IPS-18c (cell line): ENCODE measurements around the gene RP9.

Experiments
- H3K4me3 ChIP-seq: 2 replicates; pipeline ENCODE4 v1.7.0; 2013; ENCODE audit warnings: low read depth, mild to moderate bottlenecking, low read length, moderate library complexity; ENCODE audit not compliant: insufficient read depth
- H3K9me3 ChIP-seq: one replicate; pipeline ENCODE4 v1.6.1; 2013; ENCODE audit warnings: mild to moderate bottlenecking, low read length, moderate library complexity; ENCODE audit not compliant: control insufficient read depth, insufficient read depth

Gene RP9

DNA sequence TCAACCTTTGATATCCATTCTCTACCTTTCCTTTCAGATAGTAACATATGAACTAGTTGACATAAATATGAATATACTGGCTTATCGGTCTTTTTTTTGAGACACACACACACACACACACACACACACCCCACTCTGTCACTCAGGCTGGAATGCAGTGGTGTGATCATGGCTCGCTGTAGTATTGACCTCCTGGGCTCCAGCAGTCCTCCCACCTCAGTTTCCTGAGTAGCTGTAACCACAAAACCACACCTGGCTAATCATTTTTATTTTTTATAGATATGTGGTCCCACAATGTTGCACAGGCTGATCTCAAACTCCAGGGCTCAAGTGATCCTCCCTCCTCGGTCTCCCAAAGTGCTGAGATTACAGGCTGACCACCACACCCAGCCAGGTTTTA, 32.5 kb downstream of the RP9 start:
- no peak overlapping the region for H3K4me3 ChIP-seq

DNA sequence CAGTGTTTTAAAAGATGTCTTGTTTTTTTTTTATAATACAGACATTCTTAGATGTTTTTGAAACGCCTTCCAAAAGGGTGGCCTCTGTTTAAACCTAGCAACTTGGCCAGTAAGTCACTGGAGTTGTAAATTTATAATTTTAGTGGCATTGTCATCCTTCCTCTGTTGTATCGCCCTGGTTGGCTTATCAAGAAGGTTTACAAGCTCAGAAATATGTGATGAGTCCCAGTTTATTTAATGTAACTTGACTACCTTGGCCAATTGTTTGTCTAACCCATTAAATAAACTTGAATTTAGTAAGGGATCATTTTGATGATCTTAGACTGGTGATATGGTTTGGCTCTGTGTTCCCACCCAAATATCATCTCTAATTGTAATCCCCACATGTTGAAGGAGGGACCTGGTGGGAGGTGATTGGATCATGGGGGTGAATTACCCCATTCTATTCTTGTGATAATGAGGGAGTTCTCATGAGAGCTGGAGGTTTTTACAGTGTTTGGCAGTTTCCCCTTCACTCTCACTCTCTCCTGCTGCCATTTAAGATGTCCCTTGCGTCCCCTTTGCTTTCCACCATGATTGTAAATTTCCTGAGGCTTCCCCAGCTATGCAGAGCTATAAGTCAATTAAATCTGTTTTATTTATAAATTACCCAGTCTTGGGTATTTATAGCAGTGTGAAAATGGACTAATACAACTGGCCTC, 33.2 kb downstream of the RP9 start:
- no peak overlapping the region for H3K4me3 ChIP-seq
- H3K9me3 ChIP-seq: no peaks in the 10 kb centered on the region

More for the DNA sequence above, 32.5 kb downstream of the RP9 start:
- H3K9me3 ChIP-seq: no peaks in the 10 kb centered on the region

DNA sequence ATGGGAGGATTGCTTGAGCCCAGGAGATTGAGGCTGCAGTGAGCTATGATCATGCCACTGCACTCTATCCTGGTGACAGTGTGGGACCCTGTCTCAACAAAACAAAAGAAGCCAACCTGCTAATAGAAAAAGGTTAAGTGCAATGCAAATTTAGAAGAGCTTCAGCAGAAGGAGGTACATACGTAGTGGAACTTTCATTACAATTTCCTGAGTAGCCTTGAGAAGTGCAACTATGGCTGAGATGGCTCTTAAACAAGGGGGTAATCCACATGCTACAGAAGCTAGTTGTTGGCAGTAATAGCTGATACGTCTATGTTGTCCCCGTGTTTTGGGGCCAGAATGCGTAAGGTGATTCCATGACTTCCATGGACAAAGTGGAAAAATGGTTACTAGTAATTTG, 36.0 kb downstream of the RP9 start:
- Histone ChIP-seq H3K9me3 (no peaks in the 10 kb centered on the region), H3K4me3 (no peak overlapping the region)

DNA sequence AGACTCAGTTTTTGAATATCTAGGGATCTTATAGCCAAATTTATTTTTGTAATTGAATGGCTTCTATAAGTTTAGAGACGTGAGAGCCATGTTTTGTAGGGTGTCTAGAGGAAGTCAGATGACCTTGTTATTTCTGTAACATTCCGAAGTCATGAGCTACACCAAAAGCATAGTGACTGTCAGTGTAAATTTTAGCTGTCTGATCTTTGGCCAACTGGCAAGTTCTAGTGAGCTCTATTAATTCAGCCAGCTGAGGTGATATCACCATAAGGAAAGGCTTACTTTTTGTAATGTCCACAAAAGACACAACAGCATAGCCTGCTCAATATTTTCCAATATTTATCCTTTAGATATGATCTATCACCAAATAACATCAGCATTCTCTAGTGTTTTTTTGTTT, 36.7 kb downstream of the RP9 start:
- Histone ChIP-seq H3K4me3 (no peak overlapping the region), H3K9me3 (no peaks in the 10 kb centered on the region)

DNA sequence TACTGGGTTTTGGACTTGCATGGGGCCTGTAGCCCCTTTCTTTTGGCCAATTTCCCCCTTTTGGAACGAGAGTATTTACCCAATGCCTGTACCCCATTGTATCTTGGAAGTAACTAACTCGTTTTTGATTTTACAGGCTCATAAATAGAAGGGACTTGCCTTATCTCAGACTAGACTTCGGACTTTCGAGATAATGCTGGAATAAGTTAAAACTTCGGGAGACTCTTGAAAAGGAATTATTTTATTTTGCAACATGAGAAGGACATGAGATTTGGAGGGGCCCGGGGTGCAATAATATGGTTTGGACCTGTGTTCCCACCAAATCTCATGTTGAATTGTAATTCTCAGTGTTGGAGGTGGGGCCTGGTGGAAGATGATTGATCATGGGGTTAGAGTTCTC, 38.4 kb downstream of the RP9 start:
- Histone ChIP-seq H3K9me3 (no peaks in the 10 kb centered on the region), H3K4me3 (no peak overlapping the region)

DNA sequence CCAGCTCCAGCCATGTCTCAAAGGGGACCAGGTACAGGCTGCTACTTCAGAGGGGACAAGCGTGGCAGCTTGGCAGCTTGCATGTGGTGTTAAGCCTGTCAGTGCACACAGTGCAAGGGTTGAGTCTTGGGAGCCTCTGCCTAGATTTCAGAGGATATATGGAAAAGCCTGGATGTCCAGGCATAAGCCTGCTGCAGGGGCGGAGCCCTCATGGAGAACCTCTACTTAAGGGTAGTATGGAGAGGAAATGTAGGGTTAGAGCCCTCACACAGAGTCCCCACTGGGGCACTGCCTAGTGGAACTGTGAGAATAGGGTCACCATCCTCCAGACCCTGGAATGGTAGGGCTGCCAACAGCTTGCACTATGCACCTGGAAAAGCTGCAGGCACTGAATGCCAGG, 38.9 kb downstream of the RP9 start:
- Histone ChIP-seq H3K9me3 (no peaks in the 10 kb centered on the region), H3K4me3 (no peak overlapping the region; the same call in 1 of the 2 replicates)

DNA sequence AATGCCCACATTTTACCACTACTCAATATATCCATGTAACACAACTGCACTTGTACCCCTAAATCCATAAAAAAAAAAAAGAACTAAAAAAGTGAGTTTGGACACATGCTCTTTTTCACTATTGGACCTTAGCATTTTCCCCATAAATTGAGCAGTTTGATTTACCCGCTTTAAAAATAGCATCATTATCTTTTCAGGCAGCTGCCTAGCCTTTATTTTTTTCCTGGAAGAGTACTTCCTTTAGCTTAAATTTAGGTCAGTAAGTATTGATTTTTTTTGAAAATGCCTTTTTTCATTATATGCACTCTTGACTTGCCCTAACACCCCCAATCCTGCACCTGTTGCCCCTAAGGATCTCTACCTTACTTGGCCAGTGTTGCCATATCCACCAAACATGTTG, 41.3 kb downstream of the RP9 start:
- no peaks in the 10 kb centered on the region for H3K9me3 ChIP-seq
- H3K4me3 ChIP-seq: no peak overlapping the region

DNA sequence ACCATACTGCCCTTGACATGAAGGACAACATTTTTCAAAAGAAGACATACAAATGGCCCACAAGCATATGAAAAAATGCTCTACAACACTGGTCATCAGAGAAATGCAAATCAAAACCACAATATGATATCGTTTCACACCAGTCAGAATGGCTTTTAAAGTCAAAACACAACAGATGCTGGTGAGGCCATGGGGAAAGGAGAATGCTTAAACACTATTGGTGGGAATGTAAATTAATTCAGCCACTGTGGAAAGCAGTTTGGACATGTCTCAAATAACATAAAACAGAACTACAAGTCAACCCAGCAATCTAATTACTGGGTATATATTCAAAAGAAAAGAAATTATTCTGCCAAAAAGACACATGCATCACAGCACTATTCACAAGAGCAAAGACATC, 42.4 kb downstream of the RP9 start:
- no peaks in the 10 kb centered on the region for H3K9me3 ChIP-seq
- H3K4me3 ChIP-seq: no peak overlapping the region

DNA sequence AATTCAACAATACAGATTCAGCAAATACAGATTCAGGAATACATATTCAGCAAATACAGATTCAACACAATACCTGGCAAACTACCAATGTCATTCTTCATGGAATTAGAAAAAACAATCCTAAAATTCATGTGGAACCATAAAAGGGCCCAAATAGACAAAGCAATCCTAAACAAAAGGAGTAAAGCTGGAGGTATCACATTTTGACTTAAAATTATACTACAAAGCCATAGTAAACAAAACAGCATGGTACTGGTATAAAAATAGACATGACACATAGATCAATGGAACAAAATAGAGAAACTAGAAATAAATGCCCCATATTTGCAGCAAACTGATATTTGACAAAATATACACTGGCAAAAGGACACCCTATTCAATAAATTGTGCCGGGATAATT, 43.2 kb downstream of the RP9 start:
- H3K9me3 ChIP-seq: no peaks in the 10 kb centered on the region
- no peak overlapping the region for H3K4me3 ChIP-seq

DNA sequence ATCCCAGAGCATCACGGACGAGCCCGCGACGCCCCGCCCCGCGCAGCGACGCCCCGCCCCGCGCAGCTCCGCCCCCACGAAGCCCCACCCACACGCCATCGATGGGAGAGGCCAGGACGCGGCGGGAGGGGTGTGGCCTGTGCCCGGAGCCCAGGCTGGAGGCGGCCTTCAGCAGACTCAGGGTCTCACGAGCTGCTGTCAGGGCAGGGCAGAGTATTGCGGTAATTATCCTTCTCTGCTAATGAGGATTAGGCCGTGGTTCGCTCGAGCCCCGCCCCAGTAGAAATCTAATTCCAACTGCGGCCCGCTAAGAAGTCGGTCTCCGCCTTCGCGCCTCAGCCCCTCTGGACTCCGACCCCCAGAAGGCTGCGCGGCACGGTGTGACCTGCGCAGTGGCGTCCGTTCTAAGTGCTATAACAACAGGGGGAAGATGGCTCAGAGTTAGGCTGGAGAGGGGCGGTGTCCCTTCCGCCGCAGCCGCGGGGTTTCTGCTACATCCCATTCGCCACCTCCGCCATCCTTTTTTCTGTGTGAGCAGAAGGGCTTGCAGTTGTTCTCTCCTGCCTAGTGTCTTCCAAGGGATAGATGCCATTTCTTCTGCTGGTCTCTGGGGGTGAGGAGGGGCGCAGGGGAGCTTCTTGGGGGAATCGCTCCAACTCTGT, 46.3 kb downstream of the RP9 start:
- H3K4me3 ChIP-seq: peak overlapping the region; percentile 86
- no peaks in the 10 kb centered on the region for H3K9me3 ChIP-seq

DNA sequence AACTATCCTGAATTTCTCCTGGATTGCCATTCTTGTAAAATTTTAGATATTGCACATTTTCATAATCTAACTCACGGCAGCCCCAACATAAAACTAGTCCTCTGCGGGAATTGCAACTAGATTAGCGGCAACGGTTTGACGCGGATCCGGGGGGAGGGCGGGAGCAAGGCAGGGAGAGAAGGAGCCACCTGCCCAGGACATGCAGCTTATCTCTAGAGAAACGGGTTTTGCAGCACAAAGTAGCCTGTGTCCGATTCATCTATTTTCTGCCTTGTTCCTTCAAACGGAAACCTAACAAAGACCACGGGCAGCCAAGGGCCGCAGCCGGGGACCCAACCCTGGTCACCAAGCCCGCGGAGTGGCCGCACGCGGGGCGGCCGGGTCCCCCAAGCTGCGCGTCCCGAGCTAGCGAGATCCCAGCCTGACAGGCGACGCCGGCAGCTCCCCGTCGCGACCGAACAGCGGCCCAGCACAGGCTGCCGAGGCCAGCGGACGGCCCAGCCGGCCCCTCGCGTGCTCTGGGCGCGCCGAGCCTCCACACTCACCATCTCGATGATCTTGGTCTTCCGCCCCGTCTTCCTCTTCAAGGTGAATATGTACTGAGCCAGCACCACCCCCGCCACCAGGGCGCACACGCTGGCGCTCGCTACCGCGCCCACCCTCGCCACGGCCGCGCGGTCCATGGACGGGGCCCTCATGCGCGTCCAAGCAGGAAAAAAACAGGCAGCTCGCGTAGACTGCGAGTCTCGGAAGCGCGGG, 47.0 kb downstream of the RP9 start, which contains the start of gene NT5C3A:
NT5C3A (minus strand) TSS at position 754 of the 759 bp plus-strand sequence; CDS start at position 683, 71 bp downstream.
- peak within 1 kb of the TSS; percentile 86 for H3K4me3 ChIP-seq
- H3K9me3 ChIP-seq: no peaks in the 10 kb centered on the region

DNA sequence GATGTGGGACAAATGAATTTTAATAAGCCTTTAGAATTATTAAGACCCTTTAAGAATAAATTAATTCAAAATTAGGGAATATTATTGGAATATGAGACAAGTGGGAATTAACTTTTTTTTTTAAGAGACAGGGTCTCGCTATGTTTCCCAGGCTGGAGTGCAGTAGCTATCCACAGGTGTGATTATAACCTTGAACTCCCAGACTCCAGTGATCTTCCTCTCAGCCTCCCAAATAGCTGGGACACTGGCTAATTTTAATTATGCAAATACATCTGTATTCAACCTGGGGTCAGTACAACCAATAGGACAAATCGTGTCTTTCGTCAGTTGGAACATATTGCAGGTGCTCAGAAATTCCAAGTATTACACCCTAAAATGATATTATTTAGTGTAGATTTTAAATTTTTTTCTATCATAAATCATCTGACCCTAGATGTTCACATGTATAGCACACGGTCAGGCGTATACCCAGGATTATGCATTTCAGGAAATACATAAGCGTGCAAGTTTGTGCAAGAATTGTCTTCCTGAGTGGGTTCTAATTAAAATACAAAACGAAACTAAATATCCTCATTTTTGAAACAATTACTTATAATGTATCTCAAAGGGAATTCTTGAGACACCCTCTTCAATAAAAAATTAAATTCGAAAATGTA, 47.8 kb downstream of the RP9 start:
- Histone ChIP-seq H3K9me3 (no peaks in the 10 kb centered on the region), H3K4me3 (peak overlapping the region; percentile 86)

DNA sequence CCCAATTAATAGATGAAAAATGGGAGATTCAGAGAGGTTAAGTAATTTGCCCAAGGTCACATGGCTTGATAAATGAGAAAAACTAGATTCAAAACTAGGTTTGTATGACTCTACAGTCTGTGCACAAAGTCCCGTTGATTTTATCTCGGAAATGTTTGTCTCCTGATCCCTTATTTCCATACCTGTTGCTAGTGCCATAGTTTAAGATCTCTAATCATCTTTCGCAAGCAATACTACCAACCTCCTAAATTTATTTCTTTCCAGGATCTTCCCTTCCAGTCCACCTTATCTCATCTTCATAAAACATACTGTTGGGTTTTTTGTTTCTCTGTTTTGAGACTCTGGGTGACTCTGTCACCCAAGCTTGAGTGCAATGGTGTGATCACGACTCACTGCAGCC, 49.6 kb downstream of the RP9 start:
- H3K4me3 ChIP-seq: no peak overlapping the region
- H3K9me3 ChIP-seq: no peaks in the 10 kb centered on the region

DNA sequence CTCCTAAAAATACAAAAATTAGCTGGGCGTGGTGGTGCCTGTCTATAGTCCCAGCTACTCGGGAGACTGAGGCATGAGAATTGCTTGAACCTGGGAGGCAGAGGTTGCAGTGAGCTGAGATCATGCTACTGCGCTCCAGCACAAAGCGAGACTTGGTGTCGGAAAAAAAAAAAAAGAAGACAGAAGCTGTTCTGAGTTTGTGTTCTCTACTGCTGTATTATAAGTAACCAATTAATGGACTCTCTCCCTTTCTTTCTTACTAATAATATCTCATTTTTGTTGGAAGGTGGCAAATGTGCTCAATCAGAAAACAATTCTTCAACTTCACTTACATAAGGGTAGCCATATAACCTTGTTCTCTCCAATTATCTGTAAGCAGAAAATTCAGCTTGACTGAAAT, 54.0 kb downstream of the RP9 start:
- H3K4me3 ChIP-seq: no peak overlapping the region
- no peaks in the 10 kb centered on the region for H3K9me3 ChIP-seq

DNA sequence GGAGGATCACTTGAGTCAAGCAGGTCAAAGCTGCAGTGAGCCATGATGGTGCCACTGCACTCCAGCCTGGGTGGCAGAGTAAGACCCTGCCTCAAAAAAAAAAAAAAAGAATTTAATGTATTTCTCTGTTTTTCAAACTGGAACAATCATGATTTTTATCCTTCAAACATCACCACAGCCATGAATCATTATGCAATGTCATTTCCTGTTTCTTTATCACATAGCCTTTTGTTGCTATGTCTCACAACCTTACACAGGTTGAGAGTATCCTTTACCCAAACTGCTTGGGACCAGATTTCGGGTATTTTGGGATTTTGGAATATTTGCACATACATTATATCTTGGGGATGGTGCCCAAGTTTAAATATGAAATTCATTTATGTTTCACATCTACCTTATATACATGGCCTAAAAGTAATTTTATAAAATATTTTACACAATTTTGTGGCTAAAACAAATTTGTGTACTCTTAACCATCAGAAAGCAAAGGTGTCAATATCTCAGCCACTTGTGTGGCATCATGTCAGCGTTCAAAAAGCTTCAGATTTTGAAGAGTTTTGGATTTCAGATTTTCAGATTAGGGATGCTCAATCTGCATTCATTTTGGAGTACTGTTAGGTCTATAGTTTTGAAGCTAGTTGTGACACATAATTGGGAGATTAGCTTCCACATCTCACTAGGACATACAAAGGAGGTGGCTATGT, 54.8 kb downstream of the RP9 start:
- no peaks in the 10 kb centered on the region for H3K9me3 ChIP-seq
- no peak overlapping the region for H3K4me3 ChIP-seq

DNA sequence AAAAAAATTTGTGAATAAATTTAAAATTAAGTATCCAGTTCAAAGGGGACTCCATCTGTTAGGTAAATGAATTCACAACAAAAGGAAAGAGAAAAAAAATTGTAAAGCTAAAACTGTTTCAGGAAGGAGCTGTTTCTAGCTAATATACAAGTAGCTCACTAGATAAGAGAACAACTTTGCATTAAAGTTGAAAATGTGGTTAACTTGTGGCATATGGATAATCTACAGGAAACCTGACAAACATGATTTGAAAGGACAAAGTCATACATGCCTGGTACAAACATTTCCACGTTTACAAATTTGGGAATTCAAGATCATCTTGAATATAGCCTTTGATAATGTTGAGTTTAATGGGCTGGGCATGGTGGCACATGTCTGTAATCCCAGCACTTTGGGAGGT, 55.5 kb downstream of the RP9 start:
- Histone ChIP-seq H3K4me3 (no peak overlapping the region), H3K9me3 (no peaks in the 10 kb centered on the region)
